T-helper 9 cell (primary cell): ENCODE data around the gene LRIF1.
"Not testable (repeated sequence)": the region's sequence is repeated elsewhere in the genome, so short reads cannot be mapped to it uniquely, and the experiment has no call there.

Source experiments
- DNase-seq: peaks from one replicate; pipeline ENCODE4 v3.0.0-alpha.2; 2020

LRIF1 gene

GRCh38 chr1:110948038-110948810, 15.5 kb downstream of the LRIF1 start:
- DNase-seq: no peak

- no peak for DNase-seq
These were observed 18.1 kb downstream of the LRIF1 start for GRCh38 chr1:110945626-110946025.

GRCh38 chr1:110944806-110945205, 18.9 kb downstream of the LRIF1 start:
- no peak for DNase-seq

GRCh38 chr1:110936567-110936966, 27.2 kb downstream of the LRIF1 start:
- DNase-seq: no peak

GRCh38 chr1:110931097-110931496, 32.6 kb downstream of the LRIF1 start:
- DNase-seq: not testable (repeated sequence)

- DNase-seq: no peak
These were observed 34.8 kb downstream of the LRIF1 start for GRCh38 chr1:110928904-110929303.

- DNase-seq: no peak
These were observed 35.5 kb downstream of the LRIF1 start for GRCh38 chr1:110928191-110928590.

GRCh38 chr1:110927484-110928075, 36.1 kb downstream of the LRIF1 start:
- no peak for DNase-seq

- DNase-seq: no peak
These were observed 41.8 kb downstream of the LRIF1 start for GRCh38 chr1:110921953-110922352.

GRCh38 chr1:110918016-110918415, 45.7 kb downstream of the LRIF1 start:
- DNase-seq: no peak

GRCh38 chr1:110916669-110917306, 46.9 kb downstream of the LRIF1 start:
- no peak for DNase-seq

- DNase-seq: no peak
These were observed 47.5 kb downstream of the LRIF1 start for GRCh38 chr1:110916274-110916668.

GRCh38 chr1:110915804-110916203, 47.9 kb downstream of the LRIF1 start:
- no peak for DNase-seq

- DNase-seq: no peak
These were observed 49.0 kb downstream of the LRIF1 start for GRCh38 chr1:110914676-110915075.

GRCh38 chr1:110912784-110913183, 50.9 kb downstream of the LRIF1 start:
- no peak for DNase-seq

- no peak for DNase-seq
These were observed 59.7 kb downstream of the LRIF1 start for GRCh38 chr1:110903853-110904500.

GRCh38 chr1:110902820-110903463, 60.8 kb downstream of the LRIF1 start:
- no peak for DNase-seq

- no peak for DNase-seq
These were observed 64.3 kb downstream of the LRIF1 start for GRCh38 chr1:110899458-110899843.

- DNase-seq: no peak
These were observed 64.8 kb downstream of the LRIF1 start for GRCh38 chr1:110898734-110899457.

- no peak for DNase-seq
These were observed 66.0 kb downstream of the LRIF1 start for GRCh38 chr1:110897681-110898080.
